ENCODE measurements around the gene UBE4A.
"Not testable (repeated sequence)": the region's sequence is repeated elsewhere in the genome, so short reads cannot be mapped to it uniquely, and the experiment has no call there.

The UBE4A gene

GRCh38 chr11:118401151-118401879 is 41.9 kb downstream of the UBE4A start, which contains the start of gene ATP5MG:
Gene ATP5MG (plus strand): TSS chr11:118401606. CDS start chr11:118401666, 60 bp downstream.
- peak; percentile 79 for DNase-seq (ENCODE audit: low read depth)

GRCh38 chr11:118401880-118402590 is 42.6 kb downstream of the UBE4A start:
- no peak for DNase-seq (ENCODE audit: low read depth)

GRCh38 chr11:118402594-118402993 is 43.2 kb downstream of the UBE4A start:
- not testable (repeated sequence) for DNase-seq (ENCODE audit: low read depth)

GRCh38 chr11:118406599-118407166 is 47.3 kb downstream of the UBE4A start:
- no peak for DNase-seq (ENCODE audit: low read depth)

- DNase-seq (ENCODE audit: low read depth): no peak
Observed at GRCh38 chr11:118410055-118410745, 50.8 kb downstream of the UBE4A start.

GRCh38 chr11:118411530-118411929 is 52.1 kb downstream of the UBE4A start:
- no peak for DNase-seq (ENCODE audit: low read depth)

- no peak for DNase-seq (ENCODE audit: low read depth)
Observed at GRCh38 chr11:118412921-118413320, 53.5 kb downstream of the UBE4A start.

GRCh38 chr11:118415062-118415738 is 55.8 kb downstream of the UBE4A start:
- no peak for DNase-seq (ENCODE audit: low read depth)

- DNase-seq (ENCODE audit: low read depth): no peak
Observed at GRCh38 chr11:118415739-118416068, 56.3 kb downstream of the UBE4A start.

- not testable (repeated sequence) for DNase-seq (ENCODE audit: low read depth)
Observed at GRCh38 chr11:118416900-118417299, 57.5 kb downstream of the UBE4A start.

GRCh38 chr11:118417801-118418200 is 58.4 kb downstream of the UBE4A start:
- DNase-seq (ENCODE audit: low read depth): no peak

- no peak for DNase-seq (ENCODE audit: low read depth)
Observed at GRCh38 chr11:118418766-118419165, 59.4 kb downstream of the UBE4A start.

- no peak for DNase-seq (ENCODE audit: low read depth)
Observed at GRCh38 chr11:118427707-118428106, 68.3 kb downstream of the UBE4A start.

- no peak for DNase-seq (ENCODE audit: low read depth)
Observed at GRCh38 chr11:118430956-118431355, 71.6 kb downstream of the UBE4A start.

GRCh38 chr11:118434123-118434552 is 74.7 kb downstream of the UBE4A start:
- DNase-seq (ENCODE audit: low read depth): no peak

GRCh38 chr11:118434553-118435289 is 75.3 kb downstream of the UBE4A start:
- peak; percentile 14 for DNase-seq (ENCODE audit: low read depth)

- DNase-seq (ENCODE audit: low read depth): peak; percentile 37
Observed at GRCh38 chr11:118435290-118435892, 76.0 kb downstream of the UBE4A start.

GRCh38 chr11:118435893-118436624 is 76.7 kb downstream of the UBE4A start, which contains the start of gene KMT2A:
Gene KMT2A (plus strand): TSS chr11:118436492. CDS start chr11:118436513, 21 bp downstream.
- peak; percentile 88 for DNase-seq (ENCODE audit: low read depth)

GRCh38 chr11:118436639-118437207 is 77.3 kb downstream of the UBE4A start:
- DNase-seq (ENCODE audit: low read depth): no peak
